ENCODE results near the gene ERP29.
"Not testable (repeated sequence)": the region's sequence is repeated elsewhere in the genome, so short reads cannot be mapped to it uniquely, and the experiment has no call there.

ERP29 gene

DNA sequence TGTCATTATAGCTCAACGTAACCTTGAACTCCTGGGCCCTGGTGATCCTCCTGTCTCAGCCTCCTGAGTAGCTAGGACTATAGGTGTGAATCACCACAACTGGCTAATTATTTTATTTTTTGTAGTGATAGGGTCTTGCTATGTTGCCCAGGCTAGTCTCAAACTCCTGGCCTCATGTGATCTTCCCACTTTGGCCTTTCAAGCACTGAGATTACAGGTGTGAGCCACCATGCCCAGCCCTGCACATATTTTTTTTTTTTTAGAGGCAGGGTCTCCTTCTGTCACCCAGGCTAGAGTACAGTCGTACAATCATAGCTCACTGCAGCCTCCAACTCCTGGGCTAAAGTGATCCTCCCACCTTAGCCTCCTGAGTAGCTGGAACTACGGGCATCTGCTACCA, 9.2 kb upstream of the ERP29 start:
- no peak for DNase-seq (ENCODE audit: low read depth)

- no peak for DNase-seq (ENCODE audit: low read depth)
These were observed 7.5 kb upstream of the ERP29 start for GRCh38 chr12:112005419-112006395.

GRCh38 chr12:112007945-112008344, 5.3 kb upstream of the ERP29 start:
- DNase-seq (ENCODE audit: low read depth): no peak

DNA sequence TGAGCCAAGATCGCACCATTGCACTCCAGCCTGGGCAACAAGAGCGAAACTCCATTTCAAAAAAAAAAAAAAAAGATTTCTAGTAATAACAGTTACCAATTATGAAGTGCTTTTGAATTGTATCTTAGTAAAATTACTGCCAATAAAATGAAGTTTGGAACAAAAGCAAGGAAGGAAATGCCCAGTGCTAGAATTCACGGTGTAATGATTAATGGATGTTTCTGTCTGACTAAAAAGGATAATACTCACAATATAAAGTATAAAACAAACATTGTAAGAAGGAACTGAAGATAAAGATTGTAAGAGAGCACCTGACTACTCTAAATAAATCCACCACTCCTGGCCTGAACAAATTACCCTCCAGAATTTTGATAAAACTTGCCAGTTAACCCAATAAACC, 4.3 kb upstream of the ERP29 start:
- DNase-seq (ENCODE audit: low read depth): no peak

GRCh38 chr12:112009596-112009995, 3.6 kb upstream of the ERP29 start:
- DNase-seq (ENCODE audit: low read depth): not testable (repeated sequence)

- DNase-seq (ENCODE audit: low read depth): no peak
These were observed 2.5 kb upstream of the ERP29 start for GRCh38 chr12:112010415-112011344.

- no peak for DNase-seq (ENCODE audit: low read depth)
These were observed 1.5 kb upstream of the ERP29 start for GRCh38 chr12:112011685-112012084.

DNA sequence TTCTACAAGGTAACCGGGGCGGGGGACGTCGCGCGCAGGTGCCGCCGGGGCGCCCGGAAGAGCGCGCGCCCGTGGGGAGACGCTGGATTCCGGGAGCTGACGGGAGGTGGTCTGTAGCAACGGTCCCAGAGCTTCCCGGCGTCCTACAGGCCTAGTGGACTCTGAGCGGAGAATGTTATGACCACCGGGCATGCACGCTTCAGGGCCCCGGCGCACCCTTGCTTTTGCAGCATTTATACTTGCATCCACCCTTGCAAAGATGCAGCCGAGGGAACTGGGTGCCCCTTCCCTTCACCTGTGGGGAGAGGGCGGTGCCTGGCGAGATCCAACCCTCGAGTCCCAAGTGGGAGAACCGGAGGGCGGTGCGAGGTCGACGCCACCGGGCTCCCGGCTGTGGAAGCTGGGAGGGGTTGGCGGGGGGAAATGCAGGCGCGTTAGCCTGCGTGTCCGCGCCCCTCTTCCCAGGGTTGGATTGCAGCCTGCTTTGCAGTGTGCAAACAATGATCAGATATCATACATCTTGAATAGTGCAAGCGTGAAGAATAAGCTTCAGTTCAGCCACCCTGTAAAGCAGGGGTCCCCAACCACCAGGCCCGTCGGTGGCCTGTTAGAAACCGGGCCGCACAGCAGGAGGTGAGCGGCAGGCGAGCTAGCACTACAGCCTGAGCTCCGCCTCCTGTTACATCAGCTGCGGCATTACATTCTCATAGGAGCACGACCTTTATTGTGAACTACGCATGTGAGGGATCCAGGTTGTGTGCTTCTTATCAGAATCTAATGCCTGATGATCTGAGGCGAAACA, 576 bp downstream of the ERP29 start:
- DNase-seq (ENCODE audit: low read depth): peak; percentile 52

DNA sequence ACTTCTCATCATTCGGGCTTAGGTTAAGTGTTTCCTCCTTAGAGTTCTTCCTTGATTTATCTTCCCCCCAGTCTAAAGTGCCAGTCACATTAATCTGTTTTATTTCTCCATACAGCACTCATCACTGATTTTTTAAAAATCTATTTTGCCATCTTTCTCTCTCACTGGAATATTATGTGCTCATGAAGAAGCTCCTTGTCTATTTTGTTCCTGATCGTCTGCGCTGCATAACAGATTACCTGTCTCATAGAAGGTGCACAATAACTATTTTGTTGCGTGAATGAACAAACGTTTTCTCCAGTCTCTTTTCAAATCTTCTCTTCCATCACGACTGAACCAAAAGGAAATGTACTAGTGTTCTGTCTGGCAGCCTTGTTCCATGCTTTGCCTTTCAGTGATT, 2.7 kb downstream of the ERP29 start:
- DNase-seq (ENCODE audit: low read depth): no peak

- no peak for DNase-seq (ENCODE audit: low read depth)
These were observed 3.8 kb downstream of the ERP29 start for GRCh38 chr12:112017041-112017440.

GRCh38 chr12:112018571-112019237, 5.5 kb downstream of the ERP29 start:
- DNase-seq (ENCODE audit: low read depth): peak; percentile 24

DNA sequence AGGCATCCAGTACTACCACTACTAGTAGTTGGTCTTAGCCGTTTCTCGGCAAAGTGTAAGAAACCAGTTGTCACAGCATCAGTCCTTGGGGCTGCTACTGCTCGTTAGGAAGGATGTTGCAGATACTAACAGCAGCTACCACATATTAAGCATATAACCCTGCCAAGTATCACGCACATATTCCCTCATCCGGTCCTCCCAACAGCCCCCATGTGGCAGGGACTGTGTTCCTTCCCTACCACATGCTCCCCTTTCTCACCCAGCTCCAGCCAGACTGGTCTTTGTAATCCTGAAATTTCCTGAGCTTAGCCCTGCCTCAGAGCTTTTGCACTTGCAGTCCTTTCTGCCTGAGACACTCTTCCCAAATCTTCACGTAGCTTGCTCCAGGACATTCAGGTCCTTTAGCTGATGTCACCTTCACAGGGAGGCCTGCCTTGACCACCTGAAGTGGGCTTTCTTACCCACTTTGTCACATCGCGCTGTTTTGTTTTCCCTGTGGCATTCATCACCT, 7.8 kb downstream of the ERP29 start:
- no peak for DNase-seq (ENCODE audit: low read depth)

DNA sequence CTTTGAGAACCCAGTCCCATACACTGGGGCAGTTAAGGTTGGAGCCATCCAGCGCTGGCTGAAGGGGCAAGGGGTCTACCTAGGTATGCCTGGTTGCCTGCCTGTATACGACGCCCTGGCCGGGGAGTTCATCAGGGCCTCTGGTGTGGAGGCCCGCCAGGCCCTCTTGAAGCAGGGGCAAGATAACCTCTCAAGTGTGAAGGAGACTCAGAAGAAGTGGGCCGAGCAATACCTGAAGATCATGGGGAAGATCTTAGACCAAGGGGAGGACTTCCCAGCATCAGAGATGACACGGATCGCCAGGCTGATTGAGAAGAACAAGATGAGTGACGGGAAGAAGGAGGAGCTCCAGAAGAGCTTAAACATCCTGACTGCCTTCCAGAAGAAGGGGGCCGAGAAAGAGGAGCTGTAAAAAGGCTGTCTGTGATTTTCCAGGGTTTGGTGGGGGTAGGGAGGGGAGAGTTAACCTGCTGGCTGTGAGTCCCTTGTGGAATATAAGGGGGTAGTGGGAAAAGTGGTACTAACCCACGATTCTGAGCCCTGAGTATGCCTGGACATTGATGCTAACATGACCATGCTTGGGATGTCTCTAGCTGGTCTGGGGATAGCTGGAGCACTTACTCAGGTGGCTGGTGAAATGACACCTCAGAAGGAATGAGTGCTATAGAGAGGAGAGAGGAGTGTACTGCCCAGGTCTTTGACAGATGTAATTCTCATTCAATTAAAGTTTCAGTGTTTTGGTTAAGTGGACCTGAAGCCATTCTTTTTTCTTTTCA, 9.2 kb downstream of the ERP29 start:
- no peak for DNase-seq (ENCODE audit: low read depth)

DNA sequence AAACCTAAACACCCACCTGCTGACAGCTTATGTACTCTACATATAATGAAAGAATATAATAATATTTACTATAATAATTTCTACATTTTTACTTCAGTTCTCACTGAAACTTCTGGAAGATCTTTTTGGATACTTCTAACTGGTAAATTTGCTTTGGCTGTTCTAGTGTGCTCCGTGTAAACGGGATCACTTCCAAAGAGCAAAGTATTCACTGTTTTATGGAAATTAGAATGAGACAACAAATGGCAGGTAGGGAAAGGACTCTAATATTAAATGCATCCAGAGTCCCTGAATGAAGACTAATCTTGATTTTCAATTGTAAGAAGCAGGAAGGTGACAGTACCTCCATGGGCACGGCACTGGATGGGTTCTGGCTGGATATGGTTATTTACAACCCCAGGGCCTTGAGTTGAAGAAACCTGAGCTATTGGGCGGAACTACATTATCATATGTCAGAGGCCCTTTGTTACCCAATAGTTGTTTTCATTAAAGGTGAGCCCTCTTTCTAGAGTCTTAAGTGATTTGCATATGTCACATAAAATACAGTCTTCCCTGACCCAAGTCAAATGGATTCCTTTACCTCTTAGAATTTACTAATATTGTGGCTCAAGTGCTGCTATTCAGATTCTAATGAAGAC, 10.7 kb downstream of the ERP29 start:
- DNase-seq (ENCODE audit: low read depth): no peak

GRCh38 chr12:112025808-112026375, 12.7 kb downstream of the ERP29 start:
- DNase-seq (ENCODE audit: low read depth): no peak

GRCh38 chr12:112029301-112029700, 16.1 kb downstream of the ERP29 start:
- no peak for DNase-seq (ENCODE audit: low read depth)

GRCh38 chr12:112031472-112031871, 18.2 kb downstream of the ERP29 start:
- no peak for DNase-seq (ENCODE audit: low read depth)

DNA sequence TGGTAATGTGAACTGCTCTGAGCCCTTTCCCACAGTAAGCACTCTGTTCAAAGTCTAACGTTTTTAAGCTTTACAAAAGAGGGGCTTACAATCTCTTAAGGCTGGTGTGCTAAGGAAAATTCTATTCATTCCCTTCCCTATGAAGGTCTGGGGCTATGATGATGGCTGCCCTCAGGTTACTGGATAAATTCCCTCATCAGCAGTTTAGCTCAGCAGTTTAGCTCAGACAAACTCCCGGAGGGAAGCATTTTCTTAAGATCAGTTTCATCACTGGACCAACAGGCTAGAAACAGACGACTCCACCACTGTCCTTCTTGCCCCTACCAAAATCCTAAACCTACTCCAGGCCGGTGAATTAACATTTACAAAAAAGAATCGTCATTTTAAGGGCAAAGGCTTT, 19.1 kb downstream of the ERP29 start:
- DNase-seq (ENCODE audit: low read depth): no peak

GRCh38 chr12:112035219-112035785, 22.1 kb downstream of the ERP29 start:
- DNase-seq (ENCODE audit: low read depth): no peak

Measured in stromal cell of bone marrow (primary cell).